Stimulated activated CD4-positive, alpha-beta T cell treated with anti-CD3 and anti-CD28 coated beads, Interleukin-1b, Interleukin-23, amount 100 ng/mL, for 48 hours (primary cell): ENCODE data around the gene TUBGCP5.

Experiments used
- DNase-seq: peaks from one replicate; pipeline ENCODE4 v3.0.0-alpha.2; 2020

TUBGCP5 gene

DNA sequence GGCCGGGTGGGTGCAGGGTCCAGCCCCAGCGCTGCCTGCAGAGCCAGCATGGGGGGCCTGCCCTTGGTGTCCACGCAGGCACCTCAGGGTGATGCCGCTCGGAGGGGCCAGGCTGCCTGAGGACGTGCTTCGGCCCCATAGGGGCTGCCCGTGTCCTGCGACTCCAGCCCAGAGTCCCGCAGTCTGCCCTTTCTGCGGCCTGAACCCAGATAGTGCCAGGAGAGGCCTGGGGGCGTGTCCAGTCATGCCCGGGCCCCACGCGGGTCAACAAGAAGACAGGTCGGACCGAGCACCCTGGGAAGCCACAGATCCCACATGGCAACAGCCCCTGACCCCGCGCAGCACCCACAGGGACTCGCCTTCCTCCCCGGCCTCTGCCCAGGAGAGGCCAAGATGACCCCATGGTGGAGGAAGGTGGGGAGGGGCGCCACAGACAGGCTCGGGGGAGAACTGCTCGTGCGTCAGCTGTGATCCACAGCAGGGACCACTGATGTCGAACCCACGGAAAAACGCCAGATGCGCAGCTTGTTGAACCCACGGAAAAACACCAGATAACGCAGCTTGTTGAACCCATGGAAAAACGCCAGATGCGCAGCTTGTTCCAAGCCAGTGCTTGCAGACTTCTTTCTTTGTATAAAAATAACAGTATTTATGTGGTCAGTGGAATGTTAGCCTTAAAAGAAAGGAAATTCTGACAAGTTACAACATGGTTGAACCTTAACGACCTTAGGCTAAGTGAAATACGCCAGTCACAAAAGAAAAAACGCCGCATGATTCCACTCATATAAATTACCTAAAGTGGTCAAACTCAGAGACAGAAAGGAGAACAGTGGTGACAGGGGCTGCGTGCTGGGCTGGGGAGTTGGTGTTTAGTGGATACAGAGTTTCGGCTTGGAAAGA lies 87.7 kb downstream of the TUBGCP5 start:
- no peak for DNase-seq

DNA sequence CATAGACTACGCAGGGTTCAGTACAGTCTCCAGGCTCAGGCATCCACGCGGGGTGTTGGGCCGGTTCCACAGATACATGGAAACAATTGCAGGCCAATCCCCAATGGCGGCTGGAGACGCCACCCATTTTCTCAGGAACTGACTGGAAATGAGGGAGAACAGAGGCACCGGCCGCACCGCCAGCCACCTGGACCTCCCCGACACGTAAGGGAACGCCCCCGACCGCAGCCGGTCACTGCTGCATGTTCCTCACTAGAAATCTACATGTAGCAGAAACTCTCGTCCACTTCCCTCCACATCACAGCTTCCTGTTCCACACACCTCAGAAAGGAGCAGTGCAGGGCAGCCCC lies 88.4 kb downstream of the TUBGCP5 start:
- DNase-seq: no peak

DNA sequence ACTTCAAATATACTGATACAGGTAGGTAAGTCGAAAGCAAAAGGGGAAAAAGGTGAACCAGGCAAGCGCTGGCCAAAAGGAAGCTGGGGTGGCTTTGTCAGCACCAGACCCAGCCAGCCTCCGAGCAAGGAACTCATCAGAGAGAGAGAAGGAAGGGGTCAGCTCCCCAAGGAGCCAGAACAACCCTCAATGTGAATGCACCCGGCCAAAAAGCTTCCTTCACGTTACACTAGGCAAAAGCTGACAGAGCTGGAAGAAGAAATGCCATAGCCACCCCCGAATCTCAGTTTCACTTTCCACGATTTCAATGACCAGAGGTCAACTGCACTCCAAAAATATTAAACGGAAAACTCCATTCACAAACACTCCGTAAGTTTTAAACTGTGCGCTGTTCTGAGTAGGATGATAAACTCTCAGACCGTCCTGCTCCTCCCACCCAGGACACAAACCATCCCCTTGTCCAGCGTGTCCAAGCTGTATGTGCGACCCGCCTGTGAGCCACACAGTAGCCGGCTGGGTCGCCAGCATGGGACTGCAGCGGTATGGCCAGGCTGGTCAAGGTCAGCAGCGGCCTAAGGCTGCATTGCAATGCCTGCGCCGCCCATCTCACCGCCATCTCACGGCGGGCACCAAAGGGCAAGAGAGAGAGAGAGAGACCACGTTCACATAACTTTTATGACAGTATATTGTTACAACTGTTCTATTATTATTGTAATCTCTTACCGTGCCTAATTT lies 88.9 kb downstream of the TUBGCP5 start:
- DNase-seq: no peak
